ENCODE data around the gene PKD2L1.
A peak's percentile ranks its signal among the peaks of the same experiment; 100 is the strongest.
"Not testable (repeated sequence)": the region's sequence is repeated elsewhere in the genome, so short reads cannot be mapped to it uniquely, and the experiment has no call there.

Gene PKD2L1

DNA sequence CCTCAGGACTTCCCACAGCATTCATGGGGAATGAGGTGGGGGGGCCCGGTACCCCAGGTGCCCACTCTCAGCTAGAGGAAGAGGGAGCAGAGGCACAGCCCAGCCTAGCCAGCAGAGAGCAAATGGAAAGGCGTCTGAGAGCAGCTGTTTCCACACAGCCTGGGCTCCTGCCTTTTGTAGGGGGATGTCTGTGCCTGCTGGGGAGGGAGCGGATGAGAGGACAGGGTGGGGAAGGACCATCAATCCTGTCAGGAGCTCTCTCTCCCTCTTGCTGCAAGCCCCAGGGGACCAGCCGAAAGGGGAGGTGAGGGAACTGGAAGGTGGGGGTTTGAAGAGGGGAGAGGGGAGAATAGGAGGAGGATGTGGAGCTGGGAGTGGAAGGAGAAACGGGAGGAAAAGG is at the start of gene PKD2L1:
Gene PKD2L1, minus strand, starts transcription at position 150 of the 400 bp plus-strand sequence. Its CDS starts 125 bp downstream, at position 25.
- no peak for DNase-seq (ENCODE audit: low read depth)

DNA sequence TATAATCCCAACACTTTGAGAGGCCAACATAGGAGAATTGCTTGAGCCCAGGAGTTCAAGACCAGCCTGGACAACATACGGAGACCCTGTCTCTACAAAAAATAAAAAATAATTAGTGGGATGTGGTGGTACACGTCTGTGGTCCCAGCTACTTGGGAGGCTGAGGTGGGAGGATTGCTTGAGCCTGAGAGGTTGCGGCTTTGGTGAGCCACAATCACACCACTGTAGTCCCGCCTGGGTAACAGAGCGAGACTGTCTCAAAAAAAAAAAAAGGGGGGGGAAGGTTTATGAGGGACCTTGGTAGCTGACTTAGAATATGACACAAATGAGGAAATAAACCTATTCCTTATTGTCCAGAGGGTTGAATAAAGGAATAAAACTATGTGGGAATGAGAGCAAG is 47.8 kb upstream of the PKD2L1 start:
- no peak for DNase-seq (ENCODE audit: low read depth)

DNA sequence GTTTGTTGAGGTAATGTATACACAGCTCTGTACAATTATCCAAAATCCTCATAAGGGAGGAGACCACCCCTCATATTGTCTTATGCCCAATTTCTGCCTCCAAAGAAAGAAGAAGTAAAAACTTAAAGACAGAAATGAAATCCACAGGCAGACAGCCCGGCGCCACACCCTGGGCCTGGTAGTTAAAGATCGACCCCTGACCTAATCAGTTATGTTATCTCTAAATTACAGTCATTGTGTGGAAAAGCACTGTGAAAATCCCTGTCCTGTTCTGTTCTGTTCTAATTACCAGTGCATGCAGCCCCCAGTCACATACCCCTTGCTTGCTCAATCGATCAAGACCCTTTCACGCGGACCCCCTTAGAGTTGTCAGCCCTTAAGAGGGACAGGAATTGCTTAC is 46.6 kb upstream of the PKD2L1 start:
- not testable (repeated sequence) for DNase-seq (ENCODE audit: low read depth)

- DNase-seq (ENCODE audit: low read depth), result not testable (repeated sequence)
Observed at GRCh38 chr10:100374677-100375353, 44.8 kb upstream of the PKD2L1 start.

- no peak for DNase-seq (ENCODE audit: low read depth)
Observed at GRCh38 chr10:100374200-100374655, 44.2 kb upstream of the PKD2L1 start.

DNA sequence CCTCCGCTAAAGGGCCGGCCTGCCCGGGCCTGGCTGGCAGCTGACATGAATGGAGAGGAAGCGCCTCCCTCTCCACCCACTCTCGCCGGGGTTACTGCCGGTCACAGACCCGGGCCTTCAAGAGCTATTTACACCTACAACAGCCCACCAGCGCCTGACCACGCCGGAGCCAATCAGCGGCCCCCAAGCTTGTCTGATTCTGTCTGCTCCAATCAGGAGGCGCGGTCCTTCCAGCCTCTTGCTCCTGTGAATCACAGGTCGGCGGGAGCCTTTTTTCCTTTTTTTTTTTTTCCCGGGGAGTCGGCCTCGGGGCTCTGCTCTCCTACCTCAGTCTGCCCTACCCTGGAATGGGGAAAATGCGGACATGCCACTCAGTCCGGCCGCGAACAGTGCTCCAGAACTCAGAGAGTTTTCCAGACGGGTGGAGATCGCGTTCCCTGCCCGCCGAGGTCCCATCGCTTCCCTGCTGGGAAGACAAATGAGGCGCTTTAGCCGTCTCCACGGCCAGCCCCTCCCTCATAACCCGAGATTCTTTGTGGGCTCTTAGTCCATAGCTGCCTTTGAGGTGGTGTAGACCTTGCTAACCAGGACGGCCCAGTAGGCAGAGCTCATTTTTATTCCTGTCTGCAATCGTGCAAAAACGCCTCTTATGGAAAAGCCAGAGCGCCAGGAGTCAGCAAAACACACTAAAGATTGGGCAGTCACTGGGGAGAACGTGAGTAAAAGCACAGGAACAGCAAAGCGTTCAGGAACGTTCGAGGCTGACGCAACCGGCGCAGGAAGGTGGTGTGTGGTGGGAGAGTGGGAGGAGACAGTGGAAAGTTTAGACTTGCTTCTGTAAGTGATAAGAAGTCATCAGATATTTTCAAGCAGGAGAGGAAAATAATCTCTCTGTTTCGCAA is 43.5 kb upstream of the PKD2L1 start:
- DNase-seq (ENCODE audit: low read depth), result peak; percentile 100

DNA sequence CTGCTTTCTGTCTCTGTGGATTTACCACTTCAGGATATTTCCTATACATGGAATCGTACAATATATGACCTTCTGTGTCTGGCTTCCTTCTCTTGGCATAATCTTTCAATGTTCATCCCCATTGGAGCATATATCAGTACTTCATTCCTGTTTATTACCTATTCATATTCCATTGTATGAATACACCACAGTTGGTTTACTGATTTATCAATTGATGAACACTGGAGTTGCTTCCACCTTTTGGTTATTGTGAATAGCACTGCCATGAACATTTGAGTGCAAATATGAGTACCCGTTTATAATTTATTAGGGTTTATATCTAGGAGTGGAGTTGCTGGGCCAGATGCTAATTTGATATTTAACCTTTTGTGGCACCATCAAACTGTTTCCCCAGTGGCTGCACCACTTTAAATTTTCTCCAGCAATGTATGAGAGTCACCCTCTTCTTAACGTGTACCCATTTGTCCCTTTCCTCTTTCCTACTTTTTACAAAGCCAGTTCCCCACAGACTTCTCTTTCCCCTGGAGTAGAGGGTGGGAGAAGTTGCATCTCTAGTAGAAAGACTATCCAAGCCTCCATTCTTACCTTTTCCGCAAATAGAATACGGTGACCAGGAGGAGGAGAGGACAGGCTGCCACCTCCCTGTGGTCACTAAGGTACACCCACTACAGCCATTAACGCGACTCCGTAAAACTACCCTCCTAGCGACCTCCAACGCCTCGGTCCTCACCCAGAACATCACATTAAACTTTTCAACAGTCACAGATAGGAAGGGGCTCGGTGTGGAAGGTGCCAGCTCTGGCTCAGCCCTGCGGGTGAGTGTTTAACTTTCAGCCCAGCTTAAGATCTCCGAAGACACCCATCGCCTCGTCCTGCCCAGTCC is 42.6 kb upstream of the PKD2L1 start:
- no peak for DNase-seq (ENCODE audit: low read depth)

- no peak for DNase-seq (ENCODE audit: low read depth)
Observed at GRCh38 chr10:100371482-100372027, 41.5 kb upstream of the PKD2L1 start.

DNA sequence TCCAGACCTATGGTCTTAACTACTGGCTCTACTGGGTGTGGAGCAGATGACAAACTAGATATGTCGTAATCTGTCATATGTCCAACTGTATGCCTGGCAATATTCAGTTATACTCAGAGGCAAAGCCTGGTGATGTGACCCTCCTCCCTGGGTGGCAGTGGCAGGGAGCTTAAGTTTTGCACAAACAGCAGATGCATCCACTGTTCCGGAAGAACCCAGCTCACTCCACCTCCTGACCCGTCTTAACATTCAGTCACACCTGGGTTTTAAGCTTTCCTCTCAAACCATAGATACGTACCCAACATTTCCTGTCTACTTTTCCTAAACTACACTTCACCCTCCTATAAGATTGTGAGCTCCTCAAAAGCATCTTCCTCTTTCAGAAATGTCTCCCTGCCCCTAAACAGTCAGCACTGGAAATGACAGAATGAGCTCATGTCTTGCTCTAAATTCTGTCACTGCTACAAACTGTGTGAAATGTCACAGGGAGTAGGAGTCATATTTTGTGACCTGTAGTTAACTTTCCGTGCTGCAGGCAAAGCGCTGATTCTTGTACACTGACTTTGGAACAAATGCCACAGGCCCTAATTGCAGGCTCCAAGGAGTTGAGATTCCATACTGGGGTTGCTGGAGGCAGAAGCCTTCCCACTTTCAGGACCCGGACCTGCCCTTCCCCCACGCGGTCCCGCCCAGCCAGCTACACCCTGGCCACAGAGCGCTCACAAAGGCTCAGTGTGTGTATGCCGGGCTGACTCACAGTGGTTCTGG is 40.9 kb upstream of the PKD2L1 start:
- peak; percentile 79 for DNase-seq (ENCODE audit: low read depth)

DNA sequence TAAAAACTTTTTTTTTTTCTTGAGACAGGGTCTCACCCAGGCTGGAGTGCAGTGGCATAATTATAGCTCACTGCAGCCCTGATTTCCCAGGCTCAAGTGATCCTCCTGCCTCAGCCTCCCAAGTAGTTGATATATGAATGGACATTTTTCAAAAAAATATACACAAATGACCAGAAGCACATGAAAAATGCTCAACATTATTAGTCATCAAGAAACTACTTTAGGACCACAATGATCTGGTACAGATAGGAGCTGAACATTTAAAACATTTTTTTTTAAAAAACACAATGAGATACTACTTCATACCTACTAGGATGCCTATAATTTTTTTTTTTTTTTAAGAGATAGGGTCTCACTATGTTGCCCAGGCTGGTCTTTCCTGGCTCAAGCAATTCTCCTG is 38.7 kb upstream of the PKD2L1 start:
- DNase-seq (ENCODE audit: low read depth), result no peak

DNA sequence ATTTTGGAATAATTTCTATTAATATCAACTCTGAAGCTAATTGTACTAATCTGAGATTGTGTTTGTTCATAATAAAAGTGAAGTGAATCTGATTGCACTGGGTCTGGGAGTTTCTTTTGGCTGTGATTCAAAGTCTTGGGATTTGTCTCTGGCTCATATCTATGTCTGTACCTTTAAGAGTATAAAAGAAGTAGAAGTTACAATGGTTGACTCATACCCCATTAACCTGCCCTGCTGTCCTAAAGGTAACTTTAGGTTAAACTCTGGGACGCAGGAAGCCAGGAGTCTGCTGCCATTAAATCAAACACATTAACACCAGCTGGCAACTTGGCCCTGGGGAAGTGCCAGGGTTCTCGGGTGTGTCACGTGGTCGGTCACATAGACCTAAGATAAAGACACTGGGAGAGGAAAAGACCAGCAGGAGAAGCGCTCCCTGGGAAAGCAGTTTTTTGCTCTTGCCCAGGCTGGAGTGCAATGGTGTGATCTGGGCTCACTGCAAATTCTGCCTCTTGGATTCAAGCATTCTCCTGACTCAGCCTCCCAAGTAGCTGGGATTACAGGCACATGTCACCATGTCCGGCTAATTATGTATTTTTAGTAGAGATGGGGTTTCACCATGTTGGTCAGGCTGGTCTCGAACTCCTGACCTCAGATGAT is 34.8 kb upstream of the PKD2L1 start:
- DNase-seq (ENCODE audit: low read depth), result peak; percentile 93

DNA sequence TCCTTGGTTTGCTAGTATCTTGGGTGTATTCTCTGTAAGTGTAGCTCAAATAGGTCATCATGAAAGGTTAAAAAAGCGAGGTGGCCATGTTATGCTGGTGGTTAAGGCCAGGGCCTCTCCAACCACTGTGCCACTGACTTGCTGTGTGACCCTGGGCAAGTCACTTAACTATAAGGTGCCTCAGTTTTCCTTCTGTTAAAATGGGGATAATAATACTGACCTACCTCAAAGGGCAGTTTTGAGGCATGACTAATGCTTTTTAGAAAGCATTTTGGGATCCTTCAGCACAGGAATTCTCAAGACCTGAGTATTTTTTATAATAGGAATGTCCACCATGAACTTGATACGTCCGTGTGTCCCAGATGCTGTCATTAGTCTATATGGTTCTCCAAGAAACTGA is 34.1 kb upstream of the PKD2L1 start:
- DNase-seq (ENCODE audit: low read depth), result no peak

DNA sequence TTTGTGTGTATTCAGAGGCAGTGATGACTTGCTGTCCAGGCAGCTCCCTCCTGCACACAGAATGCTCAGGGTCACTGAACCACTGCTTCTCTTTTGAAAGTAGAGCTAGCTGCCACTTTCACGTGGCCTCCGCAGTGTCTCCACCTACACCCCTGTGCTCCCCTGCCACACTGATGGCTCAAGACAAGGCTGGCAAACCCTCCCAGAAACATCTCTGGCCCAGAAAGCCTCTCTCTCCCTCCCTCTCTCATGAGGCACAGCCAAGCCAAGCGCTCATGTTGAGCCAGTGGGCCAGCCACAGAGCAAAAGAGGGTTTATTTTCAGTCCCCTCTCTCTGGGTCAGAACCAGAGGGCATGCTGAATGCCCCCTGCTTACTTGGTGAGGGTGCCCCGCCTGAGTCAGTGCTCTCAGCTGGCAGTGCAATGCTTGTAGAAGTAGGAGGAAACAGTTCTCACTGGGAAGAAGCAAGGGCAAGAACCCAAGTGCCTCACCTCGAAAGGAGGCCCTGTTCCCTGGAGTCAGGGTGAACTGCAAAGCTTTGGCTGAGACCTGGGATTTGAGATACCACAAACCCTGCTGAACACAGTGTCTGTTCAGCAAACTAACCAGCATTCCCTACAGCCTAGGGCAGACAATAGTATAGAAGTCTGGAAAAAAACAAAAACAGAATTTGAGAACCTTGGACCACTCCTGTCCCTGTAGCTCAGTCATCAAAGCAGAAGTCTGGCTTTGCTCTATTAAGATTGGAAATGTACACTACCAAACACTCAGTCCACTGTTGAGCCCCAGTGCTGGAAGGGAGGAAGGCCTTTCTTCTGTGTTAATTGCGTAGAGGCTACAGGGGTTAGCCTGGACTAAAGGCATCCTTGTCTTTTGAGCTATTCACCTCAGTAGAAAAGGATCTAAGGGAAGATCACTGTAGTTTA is 32.8 kb upstream of the PKD2L1 start:
- peak; percentile 32 for DNase-seq (ENCODE audit: low read depth)

DNA sequence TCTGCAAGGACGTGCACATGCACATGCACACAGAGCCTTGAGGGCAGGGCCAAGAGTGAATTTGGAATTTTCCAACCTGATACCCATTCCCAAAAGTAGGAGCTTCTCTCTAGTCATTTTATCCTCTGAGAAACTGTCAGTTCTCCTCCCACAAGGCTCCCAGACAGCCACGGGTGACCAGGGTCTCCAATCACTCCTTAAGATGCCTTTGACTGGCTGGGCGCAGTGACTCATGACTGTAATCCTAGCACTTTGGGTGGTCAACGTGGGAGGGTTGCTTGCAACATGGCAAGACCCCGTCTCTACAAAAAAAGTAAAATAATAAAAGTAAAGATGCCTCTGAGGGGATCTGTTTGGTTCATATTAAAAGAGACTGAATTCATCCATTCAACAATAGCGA is 30.2 kb upstream of the PKD2L1 start:
- no peak for DNase-seq (ENCODE audit: low read depth)

DNA sequence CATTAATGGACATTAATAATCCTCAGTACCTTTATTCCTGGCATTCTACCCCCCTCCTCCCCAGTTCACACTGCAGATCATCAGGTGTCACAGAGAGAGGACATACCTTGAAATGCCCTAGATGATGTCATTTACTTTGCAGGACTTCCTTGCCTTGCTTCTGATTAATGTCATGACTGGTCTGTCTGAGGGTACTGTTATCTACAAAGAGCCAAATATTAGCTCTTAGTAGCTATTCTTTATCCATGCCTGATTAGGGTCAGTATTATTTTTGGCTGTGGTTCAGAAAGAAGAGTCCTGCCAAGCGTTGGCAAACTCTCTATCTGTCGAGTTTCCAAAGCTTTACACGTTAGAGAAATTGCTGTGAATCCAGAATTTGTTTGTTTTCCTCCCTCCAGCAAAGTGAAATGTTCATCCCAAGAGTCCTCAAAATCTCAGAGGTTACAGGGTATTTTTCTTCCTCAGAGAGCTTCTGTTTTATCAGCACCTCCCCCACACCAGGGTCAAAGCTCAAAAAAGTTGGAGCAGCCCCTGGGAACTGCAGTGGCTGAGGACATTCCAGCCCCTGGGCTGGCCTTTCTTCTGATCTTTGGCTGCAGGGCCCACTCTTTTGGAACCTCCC is 29.6 kb upstream of the PKD2L1 start:
- DNase-seq (ENCODE audit: low read depth), result no peak

DNA sequence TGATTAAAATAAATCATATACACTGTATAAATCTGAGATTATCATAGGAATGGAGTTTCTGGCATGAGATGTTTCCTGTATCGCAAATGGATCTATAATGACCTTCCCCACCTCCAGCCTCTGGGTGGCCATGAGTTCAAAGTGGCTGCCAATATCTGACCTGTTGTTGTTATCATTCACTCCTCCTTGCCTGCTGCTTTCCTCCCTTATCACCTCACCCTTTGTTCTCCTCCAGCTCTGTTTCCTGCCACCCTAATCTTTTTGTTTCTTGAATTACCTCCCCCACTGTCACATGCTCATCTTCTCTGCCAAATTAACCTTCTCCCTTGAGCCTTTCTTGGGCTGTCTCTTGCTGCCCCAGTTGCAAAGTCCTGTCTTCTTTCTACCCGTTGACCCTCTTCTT is 29.0 kb upstream of the PKD2L1 start:
- DNase-seq (ENCODE audit: low read depth), result no peak

DNA sequence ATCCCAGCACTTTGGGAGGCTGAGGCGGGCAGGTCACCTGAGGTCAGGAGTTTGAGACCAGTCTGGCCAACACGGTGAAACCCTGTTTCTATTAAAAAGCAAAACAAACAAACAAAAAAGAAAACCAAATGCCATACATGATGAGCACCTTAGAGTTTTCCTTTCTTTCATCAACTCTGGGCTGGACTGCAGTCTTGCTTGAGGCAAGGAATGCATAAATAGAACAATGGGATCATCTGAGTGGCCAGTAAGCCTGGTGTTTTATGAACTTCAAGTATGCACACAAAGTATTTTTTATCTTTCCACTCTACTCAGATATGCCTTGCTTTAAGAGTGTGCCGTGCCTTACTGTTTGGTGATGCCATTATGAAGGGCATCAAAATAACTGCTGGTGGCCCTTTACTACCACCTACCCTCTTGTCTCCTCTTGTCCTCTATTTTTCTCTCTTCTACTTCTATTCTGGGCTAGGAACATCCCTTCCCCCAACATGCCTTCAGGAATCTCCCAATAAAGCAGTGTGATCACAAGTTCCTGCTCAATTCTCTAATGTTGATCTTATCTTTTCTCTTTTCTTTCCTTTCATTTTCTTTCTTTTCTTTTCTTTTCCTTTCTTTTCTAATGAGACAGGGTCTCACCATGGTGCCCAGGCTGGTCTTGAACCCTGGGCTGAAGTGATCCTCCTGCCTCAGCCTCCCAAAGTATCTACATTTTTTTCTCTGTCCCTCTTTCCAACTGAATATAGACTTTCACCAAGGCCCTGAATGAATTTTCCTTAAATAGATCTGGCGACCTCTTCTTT is 27.2 kb upstream of the PKD2L1 start:
- peak; percentile 33 for DNase-seq (ENCODE audit: low read depth)
